Type B pancreatic cell (in vitro differentiated cells): Measurements from ENCODE around the gene JDP2. TPM values are rescaled to one million over a fixed set of nuclear protein-coding genes. Genes with fewer than 3 reads are reported as not detected.

Source experiments
- DNase-seq: peaks from one replicate; pipeline ENCODE4 v3.0.0; 2021; ENCODE audit warnings: mixed read lengths; ENCODE audit not compliant: unreplicated experiment; ENCODE audit errors: extremely low spot score
- H3K27ac Mint-ChIP-seq: 2 replicates; pipeline ENCODE4 v1.8.0; 2021; ENCODE audit warnings: mild to moderate bottlenecking, mixed read lengths
- H3K27me3 Mint-ChIP-seq: 2 replicates; pipeline ENCODE4 v1.8.0; 2021; ENCODE audit warnings: mixed read lengths
- H3K36me3 Mint-ChIP-seq: 2 replicates; pipeline ENCODE4 v1.8.0; 2021; ENCODE audit warnings: mixed read lengths
- H3K4me1 Mint-ChIP-seq: one replicate; pipeline ENCODE4 v1.8.0; 2021; ENCODE audit warnings: mixed read lengths; ENCODE audit not compliant: unreplicated experiment
- H3K4me3 Mint-ChIP-seq: 2 replicates; pipeline ENCODE4 v1.8.0; 2021; ENCODE audit warnings: mild to moderate bottlenecking, mixed read lengths
- H3K9me3 Mint-ChIP-seq: 2 replicates; pipeline ENCODE4 v1.8.0; 2021; ENCODE audit warnings: mixed read lengths
- total RNA-seq: library from RNA; stranded (reverse); gene quantifications from 2 replicates; pipeline ENCODE4 v1.2.1, GENCODE V29; 2021; ENCODE audit warnings: low replicate concordance
- TF ChIP-seq, protein P1 (sequence below): fragments of 200-600 bp; sonication (generic); conservative IDR thresholded peaks from 2 replicates; pipeline ENCODE4 v1.5.0; 2021; ENCODE audit warnings: antibody characterized with exemption, mild to moderate bottlenecking

Gene JDP2
- total RNA-seq, 1 donor from 2014 or later: 31.3 TPM

GRCh38 chr14:75424496-75424895 lies 3.3 kb upstream of the JDP2 start:
- Mint-ChIP-seq H3K9me3 (peaks cover 4% of the 10 kb centered on the region), H3K4me3 (no peak overlapping the region), H3K27me3 (no peaks in the 10 kb centered on the region), H3K27ac (no peak overlapping the region), H3K36me3 (no peaks in the 10 kb centered on the region), H3K4me1 (peaks cover 28% of the 10 kb centered on the region)
- DNase-seq: no peak
- TF ChIP-seq, protein P1, sequence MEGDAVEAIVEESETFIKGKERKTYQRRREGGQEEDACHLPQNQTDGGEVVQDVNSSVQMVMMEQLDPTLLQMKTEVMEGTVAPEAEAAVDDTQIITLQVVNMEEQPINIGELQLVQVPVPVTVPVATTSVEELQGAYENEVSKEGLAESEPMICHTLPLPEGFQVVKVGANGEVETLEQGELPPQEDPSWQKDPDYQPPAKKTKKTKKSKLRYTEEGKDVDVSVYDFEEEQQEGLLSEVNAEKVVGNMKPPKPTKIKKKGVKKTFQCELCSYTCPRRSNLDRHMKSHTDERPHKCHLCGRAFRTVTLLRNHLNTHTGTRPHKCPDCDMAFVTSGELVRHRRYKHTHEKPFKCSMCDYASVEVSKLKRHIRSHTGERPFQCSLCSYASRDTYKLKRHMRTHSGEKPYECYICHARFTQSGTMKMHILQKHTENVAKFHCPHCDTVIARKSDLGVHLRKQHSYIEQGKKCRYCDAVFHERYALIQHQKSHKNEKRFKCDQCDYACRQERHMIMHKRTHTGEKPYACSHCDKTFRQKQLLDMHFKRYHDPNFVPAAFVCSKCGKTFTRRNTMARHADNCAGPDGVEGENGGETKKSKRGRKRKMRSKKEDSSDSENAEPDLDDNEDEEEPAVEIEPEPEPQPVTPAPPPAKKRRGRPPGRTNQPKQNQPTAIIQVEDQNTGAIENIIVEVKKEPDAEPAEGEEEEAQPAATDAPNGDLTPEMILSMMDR: no peak

- DNase-seq: no peak
- peak overlapping the region; percentile 72 for H3K27ac Mint-ChIP-seq
- H3K36me3 Mint-ChIP-seq: no peaks in the 10 kb centered on the region
- H3K4me3 Mint-ChIP-seq: peak overlapping the region; percentile 74
- peaks cover 33% of the 10 kb centered on the region for H3K4me1 Mint-ChIP-seq
- TF ChIP-seq, protein P1: no peak
- peaks cover 4% of the 10 kb centered on the region for H3K9me3 Mint-ChIP-seq
- no peaks in the 10 kb centered on the region for H3K27me3 Mint-ChIP-seq
Measured at GRCh38 chr14:75425446-75425845, 2.4 kb upstream of the JDP2 start.

GRCh38 chr14:75426332-75427125 lies 1.3 kb upstream of the JDP2 start:
- no peak for DNase-seq
- Mint-ChIP-seq H3K36me3 (no peaks in the 10 kb centered on the region), H3K9me3 (peaks cover 4% of the 10 kb centered on the region), H3K27me3 (no peaks in the 10 kb centered on the region), H3K27ac (peak overlapping the region; percentile 72), H3K4me1 (peaks cover 38% of the 10 kb centered on the region), H3K4me3 (peak overlapping the region; percentile 74)
- TF ChIP-seq, protein P1: no peak

DNA sequence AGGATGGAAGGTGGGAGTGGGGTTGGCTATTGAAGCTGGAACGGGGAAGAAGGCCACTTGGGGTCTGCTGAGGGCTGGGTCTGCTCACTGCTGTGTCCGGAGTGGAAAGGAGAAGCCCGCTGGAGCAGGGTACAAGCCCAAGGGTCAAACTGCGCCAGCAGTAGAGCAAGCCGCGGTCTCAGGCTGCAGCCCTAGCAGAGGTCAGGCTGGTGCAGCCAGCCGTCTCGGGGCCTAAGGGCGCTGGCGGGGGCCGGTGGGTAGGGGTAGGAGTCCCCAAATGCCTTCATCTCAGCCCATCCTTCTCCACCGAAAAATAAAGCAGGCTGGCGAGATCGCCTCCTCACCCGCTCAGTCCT lies 718 bp upstream of the JDP2 start:
- Mint-ChIP-seq H3K27ac (peak overlapping the region; percentile 72), H3K27me3 (no peaks in the 10 kb centered on the region), H3K4me3 (peak overlapping the region; percentile 74), H3K36me3 (no peaks in the 10 kb centered on the region), H3K4me1 (peaks cover 38% of the 10 kb centered on the region), H3K9me3 (peaks cover 2% of the 10 kb centered on the region)
- DNase-seq: no peak
- TF ChIP-seq, protein P1: no peak

GRCh38 chr14:75428230-75429104 lies 645 bp downstream of the JDP2 start:
- Mint-ChIP-seq H3K27me3 (no peaks in the 10 kb centered on the region), H3K27ac (peak overlapping the region; percentile 52), H3K9me3 (peaks cover 4% of the 10 kb centered on the region), H3K4me1 (peaks cover 46% of the 10 kb centered on the region), H3K4me3 (peak overlapping the region; percentile 83), H3K36me3 (peaks cover 8% of the 10 kb centered on the region)
- TF ChIP-seq, protein P1: no peak
- DNase-seq: no peak
